ENCODE results near the gene MAOA.
"Not testable (repeated sequence)": the region's sequence is repeated elsewhere in the genome, so short reads cannot be mapped to it uniquely, and the experiment has no call there.

MAOA gene

DNA sequence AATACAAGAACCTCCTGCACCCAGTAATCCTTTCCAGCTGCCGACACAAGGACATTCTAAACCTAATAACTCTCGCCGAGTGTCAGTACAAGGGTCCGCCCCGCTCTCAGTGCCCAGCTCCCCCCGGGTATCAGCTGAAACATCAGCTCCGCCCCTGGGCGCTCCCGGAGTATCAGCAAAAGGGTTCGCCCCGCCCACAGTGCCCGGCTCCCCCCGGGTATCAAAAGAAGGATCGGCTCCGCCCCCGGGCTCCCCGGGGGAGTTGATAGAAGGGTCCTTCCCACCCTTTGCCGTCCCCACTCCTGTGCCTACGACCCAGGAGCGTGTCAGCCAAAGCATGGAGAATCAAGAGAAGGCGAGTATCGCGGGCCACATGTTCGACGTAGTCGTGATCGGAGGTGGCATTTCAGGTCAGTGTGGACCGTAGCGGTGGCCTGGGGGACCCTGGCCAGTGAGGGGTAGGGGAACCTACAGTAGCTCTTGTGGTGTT is at the start of gene MAOA:
MAOA (plus strand) TSS at position 295 of the 490 bp plus-strand sequence; CDS start at position 338, 43 bp downstream.
- DNase-seq (ENCODE audit: low read depth in 2 of 2) = peak in 1 of 2 experiments; percentile 11

DNA sequence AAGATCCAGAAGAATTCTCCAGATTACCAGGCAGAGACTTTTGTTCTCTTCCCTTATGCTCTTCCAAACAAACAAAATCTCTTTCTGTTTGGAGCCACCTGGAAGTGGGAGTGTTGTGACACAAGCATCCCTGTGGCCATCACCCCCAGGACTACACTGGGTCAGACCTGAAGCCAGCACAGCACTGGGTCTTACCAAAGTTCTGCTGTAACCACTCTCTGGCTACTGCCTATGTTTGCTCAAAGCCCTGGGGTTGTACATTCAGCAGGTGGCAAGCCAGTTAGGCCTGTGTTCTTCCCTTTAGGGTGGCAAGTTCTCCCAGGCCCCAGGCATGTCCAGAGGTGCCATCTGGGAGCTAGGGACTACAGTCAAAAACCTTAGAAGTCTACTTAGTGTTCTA is 43.7 kb upstream of the MAOA start:
- DNase-seq (ENCODE audit: low read depth in 2 of 2) = no peak

DNA sequence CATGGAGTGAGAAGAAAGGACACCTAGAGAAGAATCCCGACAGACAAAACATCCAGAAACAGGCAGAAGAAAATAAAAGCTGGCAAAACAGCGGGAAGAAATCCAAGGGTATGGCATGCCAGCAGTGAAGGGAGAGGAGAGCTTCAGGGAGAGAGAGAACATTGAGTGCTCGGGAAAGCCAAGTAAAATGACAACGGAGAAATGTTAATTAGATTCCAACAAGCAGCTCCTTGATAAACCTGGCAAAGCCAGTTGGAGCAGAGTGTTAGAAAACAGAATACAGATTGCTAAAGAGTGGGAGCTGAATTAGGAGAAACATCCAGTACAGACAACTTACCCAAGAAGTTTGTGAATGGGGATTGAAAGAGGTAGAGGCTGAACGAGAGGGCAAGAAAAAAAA is 40.4 kb upstream of the MAOA start:
- DNase-seq (ENCODE audit: low read depth in 2 of 2) = no peak

DNA sequence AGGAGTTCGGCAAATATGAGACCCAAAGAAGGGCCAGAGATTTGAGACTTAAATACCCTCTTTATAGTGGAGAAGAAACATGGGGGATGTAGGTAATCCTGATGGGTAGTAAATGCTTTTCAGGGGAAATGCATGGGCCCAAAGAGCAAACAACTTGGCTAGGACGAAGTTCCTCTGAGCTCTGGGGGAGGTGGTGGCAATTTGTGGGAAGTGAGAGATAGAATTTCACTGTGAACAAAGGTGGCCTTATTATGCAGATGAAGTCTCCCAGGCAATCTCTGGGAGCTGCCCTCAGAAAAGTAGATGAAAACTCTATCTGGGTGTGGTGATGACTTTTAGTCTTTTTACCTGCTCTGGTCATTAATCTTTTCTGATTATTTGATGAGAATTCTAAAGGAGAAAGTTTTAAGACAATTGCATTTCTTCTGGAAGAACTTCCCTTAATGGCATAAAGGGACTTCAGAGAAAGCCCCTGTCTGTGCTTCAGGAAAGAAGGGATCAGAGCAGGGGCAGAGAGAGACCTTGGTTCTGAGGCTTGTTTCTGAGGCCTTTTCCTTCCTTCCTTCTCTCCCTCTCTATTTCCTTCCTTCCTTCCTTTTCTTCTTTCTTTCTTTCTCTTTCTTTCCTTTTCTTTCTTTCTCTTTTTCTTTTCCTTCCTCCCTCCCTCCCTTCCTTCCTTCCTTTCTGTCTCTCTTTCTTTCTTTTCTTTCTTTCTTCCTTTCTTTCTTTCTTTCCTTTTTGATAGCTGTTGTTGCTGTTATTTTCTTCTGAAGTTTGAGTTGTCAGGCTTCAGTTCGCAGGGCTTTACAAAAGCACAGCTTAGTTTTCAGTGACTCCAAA is 37.5 kb upstream of the MAOA start:
- no peak for DNase-seq (ENCODE audit: low read depth in 2 of 2)

DNA sequence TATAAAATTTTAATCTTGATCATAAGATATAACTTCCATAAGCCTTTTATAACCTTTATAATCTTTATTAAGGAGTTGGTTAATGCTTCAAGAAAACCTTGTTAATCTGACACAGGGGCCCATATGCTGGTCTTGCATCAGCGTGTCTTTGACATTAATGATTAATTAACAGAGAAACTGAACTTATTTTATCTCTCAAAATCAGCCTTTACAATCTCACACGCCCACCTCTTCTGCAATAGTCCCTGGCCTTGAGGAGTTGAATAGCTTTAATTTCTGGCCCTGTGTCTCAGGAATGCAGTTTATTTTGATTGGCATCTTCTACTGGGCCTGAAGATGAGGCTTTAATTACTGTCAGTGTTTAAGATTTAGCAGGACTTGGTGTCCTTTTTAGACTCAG is 36.2 kb upstream of the MAOA start:
- DNase-seq (ENCODE audit: low read depth in 2 of 2) = not testable (repeated sequence)

DNA sequence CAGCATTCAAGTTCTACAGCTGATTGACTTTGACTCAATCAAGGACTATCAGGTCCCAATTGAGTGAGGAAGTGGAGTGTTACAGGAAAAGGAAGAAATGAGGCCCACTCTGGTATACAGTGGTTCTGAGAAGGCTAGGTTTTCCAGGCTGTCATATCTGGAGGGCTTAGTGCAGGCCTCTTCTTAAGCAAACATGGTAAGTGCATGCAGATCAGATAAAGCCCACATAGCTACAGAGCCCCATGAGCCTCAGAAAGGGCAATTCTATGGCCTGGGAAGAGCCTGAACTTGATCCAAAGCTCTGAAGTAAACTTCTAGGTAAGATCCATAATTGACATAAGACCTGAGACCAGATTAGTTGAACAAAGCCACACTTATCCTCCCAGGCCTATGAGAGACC is 29.0 kb upstream of the MAOA start:
- no peak for DNase-seq (ENCODE audit: low read depth in 2 of 2)

DNA sequence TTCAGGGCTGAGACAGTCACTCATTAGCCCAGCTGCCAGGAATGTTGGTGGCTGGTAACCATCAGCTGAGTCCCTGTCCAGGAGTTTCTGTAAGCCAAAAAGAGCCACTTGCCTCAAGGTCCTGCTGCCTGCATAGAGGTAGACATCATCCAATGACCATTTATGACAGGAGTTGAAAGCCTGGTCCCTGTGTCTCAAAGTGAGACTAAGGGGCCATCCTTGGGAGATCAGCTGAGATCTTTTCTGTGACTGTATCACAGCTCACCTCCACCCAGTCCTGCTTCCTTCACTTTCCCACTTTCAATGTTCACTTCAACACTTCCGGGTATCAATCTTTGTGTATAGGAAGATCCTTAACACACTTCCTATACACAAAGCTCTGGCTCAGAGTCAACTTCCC is 28.4 kb upstream of the MAOA start:
- DNase-seq (ENCODE audit: low read depth in 2 of 2) = no peak

DNA sequence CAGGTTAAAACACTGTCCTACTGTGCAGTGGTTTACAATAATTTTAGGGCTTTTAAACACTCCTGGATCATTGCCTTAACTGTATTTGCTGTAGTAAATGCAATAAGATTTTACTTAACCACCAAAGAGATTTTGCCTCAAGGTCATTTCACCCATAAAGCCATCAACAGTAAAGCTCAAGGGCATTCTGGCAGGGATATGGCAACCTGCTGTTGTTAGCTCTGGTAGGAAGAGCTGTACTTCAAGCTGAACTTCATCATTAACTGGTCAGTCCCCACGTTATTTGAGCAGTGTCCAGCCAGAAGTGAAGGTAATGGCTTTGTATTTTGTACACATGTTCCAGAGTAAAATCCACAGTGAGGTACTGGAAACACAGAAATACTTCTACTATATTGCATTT is 26.9 kb upstream of the MAOA start:
- no peak for DNase-seq (ENCODE audit: low read depth in 2 of 2)

DNA sequence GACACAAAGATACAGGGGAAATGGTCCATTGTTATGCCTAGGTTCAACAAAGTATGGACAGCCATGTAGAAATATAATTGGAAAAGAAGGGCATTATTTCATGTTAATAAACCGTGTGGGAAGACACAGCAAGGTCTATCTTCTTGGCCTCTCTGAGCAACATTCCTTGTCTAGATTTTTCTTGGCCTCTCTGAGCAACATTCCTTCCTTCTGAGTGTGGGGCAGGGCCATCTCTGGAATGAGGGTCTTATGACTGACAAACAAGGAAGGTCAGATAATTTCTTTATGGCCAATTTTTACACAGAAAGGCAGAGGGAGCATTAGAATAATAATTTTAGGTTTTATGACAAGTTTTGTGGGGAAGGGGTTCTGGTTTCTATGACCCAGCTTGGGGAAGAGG is 24.3 kb upstream of the MAOA start:
- DNase-seq (ENCODE audit: low read depth in 2 of 2) = no peak

DNA sequence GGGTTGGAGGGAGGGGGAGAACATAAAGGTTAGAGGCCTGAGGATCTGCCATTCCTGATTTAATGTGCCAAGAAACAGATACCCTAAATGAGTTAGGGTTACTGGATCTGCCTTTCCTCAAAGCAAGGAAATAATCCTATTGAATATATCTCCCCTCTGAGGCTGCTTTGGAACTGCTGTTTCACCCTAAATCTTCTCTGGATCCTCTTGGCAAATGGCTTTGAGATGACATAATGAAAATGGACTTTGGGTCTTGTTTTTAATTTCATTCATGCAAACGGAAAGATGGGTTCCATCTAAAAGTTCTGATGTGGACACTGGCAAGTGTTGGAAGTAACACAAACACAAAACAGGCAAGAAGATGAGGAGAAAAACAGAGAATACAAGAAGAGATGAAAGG is 23.0 kb upstream of the MAOA start:
- no peak for DNase-seq (ENCODE audit: low read depth in 2 of 2)

DNA sequence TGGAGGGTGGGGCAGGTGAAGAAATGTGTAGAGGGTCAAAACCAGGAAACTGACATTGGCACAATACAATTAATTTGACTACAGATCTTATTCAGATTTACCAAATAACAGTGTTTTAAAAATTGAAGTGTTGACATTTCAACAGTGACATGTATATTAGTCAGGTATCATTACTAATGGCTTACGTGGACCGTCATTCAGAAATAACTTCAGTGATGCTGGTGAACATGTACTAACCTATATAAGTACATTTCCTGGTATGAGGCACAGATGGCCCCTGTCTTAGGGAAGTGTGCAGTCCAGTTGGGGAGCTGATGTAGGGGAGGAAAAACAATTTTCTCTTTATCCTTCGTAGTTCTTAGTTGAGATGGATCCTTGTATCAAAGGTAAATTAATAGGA is 22.3 kb upstream of the MAOA start:
- no peak for DNase-seq (ENCODE audit: low read depth in 2 of 2)

DNA sequence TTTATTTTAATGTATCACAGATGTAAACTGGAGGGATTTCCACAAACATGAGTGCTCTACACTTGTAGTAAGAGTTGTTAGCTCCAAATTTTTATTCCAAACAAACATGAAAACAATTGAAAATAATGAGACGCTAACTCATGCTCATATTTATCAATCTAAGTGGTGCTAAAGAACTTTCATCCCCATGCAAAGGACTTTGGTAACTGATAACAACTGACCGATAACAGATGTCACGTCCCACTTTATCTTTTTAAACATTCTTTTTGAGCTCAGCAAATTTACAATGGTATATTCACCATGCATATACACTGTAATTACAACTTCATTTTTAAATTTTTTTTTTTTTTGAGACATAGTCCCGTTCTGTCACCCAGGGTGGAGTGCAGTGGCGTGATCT is 15.6 kb upstream of the MAOA start:
- DNase-seq (ENCODE audit: low read depth in 2 of 2) = no peak

DNA sequence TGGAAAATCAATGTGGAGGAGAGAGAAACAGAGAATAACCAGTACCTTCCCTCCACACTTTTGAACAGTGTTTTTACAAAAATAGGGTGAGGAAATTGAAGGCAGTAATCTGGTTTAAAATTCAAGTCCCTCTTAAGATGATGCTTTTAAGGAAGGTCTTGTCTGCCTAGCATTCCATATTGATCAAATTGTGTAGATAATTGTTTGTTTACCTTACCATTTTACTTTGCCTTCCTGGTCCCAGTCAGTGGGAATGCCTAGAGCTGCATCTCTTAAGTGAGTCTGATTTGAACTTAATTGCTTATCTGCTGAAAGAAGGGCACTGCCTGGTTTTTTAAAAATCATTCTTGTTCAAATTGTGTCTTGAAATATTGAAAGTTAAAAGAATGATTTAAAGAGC is 14.4 kb upstream of the MAOA start:
- DNase-seq (ENCODE audit: low read depth in 2 of 2) = no peak

DNA sequence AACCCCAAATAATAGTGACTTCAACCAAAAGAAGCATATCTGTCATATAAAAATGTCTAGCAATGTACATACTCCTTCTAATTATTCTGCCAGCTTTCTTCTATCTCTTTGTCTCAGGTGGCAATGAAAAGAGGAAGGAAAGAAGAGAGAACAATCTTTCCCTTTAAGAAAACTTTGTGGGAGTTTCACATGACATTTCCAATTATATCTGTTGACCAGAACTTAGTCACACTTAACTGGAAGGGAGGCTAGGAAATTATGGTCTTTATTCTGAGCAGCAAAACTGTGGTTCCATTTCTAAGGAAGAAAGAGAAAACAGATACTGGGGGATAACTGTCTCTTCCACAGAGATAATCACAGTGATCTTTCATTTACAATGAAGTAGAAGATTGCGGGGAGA is 12.9 kb upstream of the MAOA start:
- no peak for DNase-seq (ENCODE audit: low read depth in 2 of 2)

DNA sequence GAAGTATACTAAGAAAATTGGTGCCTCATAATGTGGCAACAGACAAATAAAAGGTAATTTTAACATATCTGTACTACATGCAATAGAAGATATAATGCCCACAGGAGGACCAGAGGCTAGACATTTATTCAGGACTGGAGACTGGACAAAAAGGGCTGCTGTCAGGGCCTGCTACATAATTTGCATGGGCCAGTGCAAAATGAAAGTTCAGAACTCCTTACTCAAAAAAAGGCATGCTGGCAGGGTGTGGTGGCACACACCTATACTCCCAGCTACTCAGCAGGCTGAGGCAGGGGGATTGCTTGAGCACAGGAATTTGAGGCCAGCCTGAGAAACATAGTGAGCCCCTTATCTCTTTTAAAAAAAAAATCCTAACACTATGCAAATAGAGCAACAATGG is 12.4 kb upstream of the MAOA start:
- DNase-seq (ENCODE audit: low read depth in 2 of 2) = no peak

DNA sequence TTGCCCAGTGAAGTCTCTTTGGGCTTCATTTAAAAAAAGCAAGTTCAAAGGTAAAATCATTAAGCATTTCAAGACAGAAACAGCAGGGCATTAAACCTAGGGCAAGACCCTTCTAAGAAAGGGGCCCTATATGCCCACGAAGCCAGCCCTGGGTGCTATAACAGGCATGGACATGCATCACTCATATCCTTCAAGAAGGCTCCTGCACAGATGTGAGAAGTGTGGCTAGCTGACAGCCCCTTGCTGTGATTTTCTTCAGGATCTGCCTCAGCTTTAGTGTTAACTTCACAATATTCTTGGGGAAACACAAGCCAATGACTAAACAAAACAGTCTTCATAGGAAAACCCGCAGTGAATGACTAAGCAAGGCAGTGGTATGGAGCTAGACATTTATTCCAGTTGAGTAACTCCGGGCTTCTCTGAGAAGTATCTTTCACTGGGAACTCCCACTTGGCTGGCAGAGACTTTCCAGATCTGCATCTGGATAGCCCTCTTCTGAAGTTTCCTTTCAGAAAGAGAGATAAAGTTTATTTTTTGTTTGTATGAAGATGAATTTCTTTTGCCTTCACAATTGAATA is 11.9 kb upstream of the MAOA start:
- DNase-seq (ENCODE audit: low read depth in 2 of 2) = no peak

DNA sequence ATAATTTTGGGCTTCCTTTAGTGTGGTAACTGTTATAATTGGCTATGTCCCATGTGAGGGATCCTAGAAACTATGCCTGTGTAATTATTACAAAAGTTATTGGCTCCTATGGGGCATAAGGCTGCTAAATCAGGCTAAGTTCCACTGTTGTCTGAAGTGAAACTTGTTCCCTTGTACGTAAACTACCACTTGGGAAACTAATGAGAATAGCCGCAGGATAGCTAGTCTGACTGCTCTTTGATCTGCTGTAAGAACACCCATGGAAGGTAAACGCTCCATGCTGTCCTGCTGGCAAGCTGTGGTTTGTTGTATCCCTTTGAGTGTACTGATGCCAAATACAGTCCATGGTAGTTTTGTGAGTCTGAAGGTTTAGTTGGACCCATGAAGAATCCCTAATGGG is 9.3 kb upstream of the MAOA start:
- no peak for DNase-seq (ENCODE audit: low read depth in 2 of 2)

DNA sequence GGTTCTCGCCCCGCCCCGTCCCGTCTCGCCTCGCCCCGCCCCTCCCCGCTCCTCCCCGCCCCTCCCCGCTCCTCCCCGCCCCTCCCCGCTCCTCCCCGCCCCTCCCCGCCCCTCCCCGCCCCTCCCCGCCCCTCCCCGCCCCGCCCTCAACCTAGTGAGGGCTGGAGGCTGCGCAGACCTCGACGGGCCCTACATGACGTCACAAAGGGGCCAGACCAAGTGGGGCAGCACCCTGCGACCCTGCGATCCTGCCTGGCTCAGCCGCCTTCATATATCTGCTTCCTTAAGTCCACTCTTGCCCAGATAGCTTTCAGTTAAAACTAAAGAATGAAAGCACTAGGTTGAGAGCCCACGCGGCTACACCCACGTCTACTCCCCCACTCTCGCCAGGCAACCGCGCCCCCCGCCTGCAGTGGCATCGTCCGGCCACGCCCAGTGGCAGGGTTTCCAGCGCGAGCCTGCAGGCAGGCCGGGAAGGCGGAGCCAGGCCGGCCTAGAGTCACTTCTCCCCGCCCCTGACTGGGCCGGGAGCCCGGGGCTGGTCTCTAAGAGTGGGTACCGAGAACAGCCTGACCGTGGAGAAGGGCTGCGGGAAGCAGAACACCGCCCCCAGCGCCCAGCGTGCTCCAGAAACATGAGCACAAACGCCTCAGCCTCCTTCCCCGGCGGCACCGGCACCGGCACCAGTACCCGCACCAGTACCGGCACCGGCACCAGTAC is 1.5 kb upstream of the MAOA start:
- peak; percentile 59 to 67 for DNase-seq (ENCODE audit: low read depth in 2 of 2)

DNA sequence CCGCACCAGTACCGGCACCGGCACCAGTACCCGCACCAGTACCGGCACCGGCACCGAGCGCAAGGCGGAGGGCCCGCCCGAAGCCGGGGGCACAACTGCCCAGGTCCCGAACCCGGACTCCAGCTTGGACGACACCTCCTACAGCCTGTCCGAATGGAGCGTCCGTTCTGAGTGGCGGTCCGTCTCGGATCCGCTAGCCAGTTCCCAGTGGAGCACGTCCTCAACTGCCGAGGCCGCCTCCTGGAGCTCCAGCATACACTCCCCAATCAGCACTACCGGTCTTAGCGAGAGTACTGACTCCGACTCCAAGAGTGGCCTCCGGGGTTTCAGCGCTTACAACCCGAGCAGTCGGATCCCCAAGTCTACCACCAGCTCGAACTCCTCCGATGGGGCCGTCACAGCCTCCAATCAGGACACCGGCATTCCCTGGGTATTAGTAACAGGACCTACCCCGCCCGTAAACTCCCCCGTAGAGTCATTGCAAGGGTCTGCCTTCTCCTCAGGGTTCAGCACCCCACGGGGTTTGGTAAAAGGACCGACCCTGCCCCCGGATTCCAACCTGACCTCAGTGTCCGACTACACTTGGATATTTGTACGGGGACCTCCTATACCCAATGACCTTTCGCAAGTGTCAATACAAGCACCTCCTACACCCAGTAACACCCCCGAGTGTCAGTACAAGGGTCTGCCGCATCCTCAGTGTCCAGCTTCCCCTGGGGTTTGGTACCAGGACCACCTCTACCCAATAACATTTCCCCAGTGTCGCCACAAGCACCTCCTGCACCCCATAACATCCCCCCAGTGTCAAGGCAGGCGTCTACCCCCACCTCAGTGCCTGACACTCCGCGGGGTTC is 721 bp upstream of the MAOA start:
- DNase-seq (ENCODE audit: low read depth in 2 of 2) = peak in 1 of 2 experiments; percentile 4

DNA sequence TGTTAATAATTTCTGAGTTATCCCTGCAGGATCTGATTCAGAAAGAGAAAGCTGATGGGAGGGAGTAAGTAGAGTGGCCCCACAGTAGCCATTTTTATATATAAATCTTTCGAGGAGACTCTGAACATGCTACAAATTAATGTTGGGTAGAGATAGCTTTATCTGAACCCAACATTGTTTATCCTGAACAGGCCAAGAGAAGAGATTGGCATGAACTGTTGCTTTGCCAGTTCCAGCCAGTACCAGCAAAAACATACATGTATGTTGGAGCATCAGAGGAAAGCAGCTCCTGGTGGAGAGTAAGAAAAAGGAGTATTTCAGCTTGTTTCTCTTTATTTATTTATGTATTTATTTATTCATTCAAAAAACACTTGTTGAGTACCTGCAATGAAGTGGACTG is 1.6 kb downstream of the MAOA start:
- no peak for DNase-seq (ENCODE audit: low read depth in 2 of 2)

DNA sequence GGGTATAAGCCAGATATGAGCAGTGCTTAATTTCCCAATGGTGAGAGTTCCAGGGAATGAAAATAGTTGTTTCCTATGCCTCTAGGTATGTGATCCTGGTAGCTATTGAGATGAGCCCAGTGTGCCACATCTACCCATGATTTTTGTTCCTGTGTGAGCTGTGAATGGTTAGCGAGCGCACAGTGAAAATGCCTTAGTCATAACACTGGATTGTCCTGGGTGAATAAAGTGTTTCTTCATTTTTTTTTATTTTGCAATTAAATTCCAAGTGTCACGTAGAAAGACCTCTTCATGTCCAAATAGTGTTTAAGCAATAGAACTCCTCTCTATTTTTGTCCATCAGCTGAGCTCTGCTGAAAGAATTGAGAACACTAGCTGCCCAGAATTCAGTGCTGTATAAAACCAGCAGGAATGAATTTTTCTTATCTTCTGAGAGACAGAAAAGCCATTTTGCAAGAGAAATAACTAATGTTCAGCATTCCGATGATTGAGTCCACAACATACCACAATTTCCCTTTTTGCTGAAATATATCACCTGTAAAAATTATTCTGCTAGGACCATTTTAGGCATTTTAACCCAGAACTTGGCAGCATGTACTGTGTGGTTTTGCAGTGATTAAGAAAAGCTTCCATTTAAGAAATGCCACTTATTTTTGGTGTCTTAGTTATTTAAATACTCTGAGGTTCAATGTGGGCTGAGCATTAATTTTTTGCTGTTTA is 5.6 kb downstream of the MAOA start:
- no peak for DNase-seq (ENCODE audit: low read depth in 2 of 2)
